Upper lobe of right lung (tissue), 1 donor: ENCODE results near the gene GNAO1. TPM values are rescaled to one million over a fixed set of nuclear protein-coding genes. Genes with fewer than 3 reads are reported as not detected.
A peak's percentile ranks its signal among the peaks of the same experiment; 100 is the strongest.

ENCODE experiments used
- ATAC-seq: fragments of 200-7000 bp; cut with Tn5 transposase; one replicate; pipeline ENCODE4 v1.9.1; 2020; ENCODE audit warnings: mild to moderate bottlenecking, moderate library complexity
- DNase-seq: peaks from one replicate; pipeline ENCODE4 v3.0.0-alpha.2; 2020
- H3K27ac ChIP-seq: fragments of 200-600 bp; one replicate; pipeline ENCODE4 v1.8.0; 2022
- H3K27me3 ChIP-seq: fragments of 200-600 bp; one replicate; pipeline ENCODE4 v1.8.0; 2022; ENCODE audit warnings: mild to moderate bottlenecking
- H3K36me3 ChIP-seq: fragments of 200-600 bp; one replicate; pipeline ENCODE4 v1.8.0; 2022
- H3K4me1 ChIP-seq: fragments of 200-600 bp; one replicate; pipeline ENCODE4 v1.8.0; 2022
- H3K4me3 ChIP-seq: fragments of 200-600 bp; one replicate; pipeline ENCODE4 v1.8.0; 2022; ENCODE audit warnings: mild to moderate bottlenecking
- H3K9me3 ChIP-seq: fragments of 200-600 bp; one replicate; pipeline ENCODE4 v1.8.0; 2022
- intact Hi-C: fragments of 100-400 bp; cut with DNase I; formaldehyde crosslinking; loops from one replicate; pipeline ENCODE4 v1.11.0; 2022
- total RNA-seq: library from RNA; stranded (reverse); fragmentation: NEBNext Ultra II Directional; extraction: Animal tissue kit (Norgen Biotek cat#: 25700); gene quantifications from one replicate; pipeline ENCODE4 v1.2.1, GENCODE V29; 2021
- TF ChIP-seq, protein P1 (sequence below): fragments of 200-600 bp; IDR thresholded peaks from one replicate; pipeline ENCODE4 v1.8.0; 2022; ENCODE audit warnings: antibody characterized with exemption
- donor health status: DM: no; HTN: yes; CAD: no; lungs with severe emphysema.

GNAO1 gene
- total RNA-seq, 1 donor from 2014 or later = 1.8 TPM

GRCh38 chr16:56242740-56243139, 51.5 kb downstream of the GNAO1 start:
- TF ChIP-seq, protein P1, sequence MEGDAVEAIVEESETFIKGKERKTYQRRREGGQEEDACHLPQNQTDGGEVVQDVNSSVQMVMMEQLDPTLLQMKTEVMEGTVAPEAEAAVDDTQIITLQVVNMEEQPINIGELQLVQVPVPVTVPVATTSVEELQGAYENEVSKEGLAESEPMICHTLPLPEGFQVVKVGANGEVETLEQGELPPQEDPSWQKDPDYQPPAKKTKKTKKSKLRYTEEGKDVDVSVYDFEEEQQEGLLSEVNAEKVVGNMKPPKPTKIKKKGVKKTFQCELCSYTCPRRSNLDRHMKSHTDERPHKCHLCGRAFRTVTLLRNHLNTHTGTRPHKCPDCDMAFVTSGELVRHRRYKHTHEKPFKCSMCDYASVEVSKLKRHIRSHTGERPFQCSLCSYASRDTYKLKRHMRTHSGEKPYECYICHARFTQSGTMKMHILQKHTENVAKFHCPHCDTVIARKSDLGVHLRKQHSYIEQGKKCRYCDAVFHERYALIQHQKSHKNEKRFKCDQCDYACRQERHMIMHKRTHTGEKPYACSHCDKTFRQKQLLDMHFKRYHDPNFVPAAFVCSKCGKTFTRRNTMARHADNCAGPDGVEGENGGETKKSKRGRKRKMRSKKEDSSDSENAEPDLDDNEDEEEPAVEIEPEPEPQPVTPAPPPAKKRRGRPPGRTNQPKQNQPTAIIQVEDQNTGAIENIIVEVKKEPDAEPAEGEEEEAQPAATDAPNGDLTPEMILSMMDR = no peak
- Histone ChIP-seq H3K4me3 (no peak overlapping the region), H3K27ac (no peak overlapping the region), H3K27me3 (no peaks in the 10 kb centered on the region), H3K4me1 (no peaks in the 10 kb centered on the region), H3K36me3 (no peaks in the 10 kb centered on the region), H3K9me3 (no peaks in the 10 kb centered on the region)
- no peak for ATAC-seq
- intact Hi-C loops = no loop called here
- DNase-seq = no peak

DNA sequence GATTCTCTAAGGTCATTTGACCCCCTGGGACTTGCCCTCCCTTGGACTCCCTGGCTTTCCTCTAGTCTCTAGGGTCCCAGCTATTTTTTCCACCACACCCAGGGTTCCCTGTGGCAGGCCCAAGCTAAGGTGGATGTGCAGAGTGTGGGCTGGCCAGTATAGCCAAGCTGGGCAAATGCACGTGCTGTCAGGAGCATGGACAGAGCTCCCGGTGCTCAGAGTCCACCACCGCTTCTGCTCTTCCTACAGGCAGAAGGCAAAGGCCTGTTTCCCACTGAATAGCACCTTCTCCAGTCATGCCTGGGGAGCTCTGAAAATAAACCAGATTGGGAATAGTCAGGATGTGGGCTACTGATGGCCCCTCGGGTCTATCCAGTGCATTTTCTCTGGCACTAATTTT, 53.3 kb downstream of the GNAO1 start:
- no peak for DNase-seq
- H3K4me3 ChIP-seq = no peak overlapping the region
- no peaks in the 10 kb centered on the region for H3K4me1 ChIP-seq
- H3K27me3 ChIP-seq = no peaks in the 10 kb centered on the region
- H3K36me3 ChIP-seq = no peaks in the 10 kb centered on the region
- H3K27ac ChIP-seq = no peak overlapping the region
- no peak for ATAC-seq
- H3K9me3 ChIP-seq = no peaks in the 10 kb centered on the region
- TF ChIP-seq, protein P1 = no peak
- intact Hi-C loops = no loop called here

DNA sequence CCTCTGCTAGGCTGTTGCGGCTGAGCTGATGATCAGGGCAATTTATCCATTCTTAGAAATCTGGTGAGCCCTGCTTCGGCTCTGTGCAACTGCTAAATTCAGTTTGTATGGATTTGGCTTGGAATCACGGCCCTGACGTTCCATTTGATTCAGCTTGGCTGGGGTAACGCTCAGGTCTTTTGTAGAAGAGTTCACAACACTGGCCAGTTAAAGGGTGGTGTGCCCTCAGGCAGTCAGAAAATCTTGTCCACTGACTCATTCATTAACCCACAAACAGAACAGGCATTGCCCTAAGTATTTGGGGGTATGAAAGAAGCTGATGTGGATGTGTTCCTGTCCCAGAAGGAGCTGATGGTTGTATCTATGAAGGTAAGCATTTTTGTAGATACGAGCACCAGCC, 53.9 kb downstream of the GNAO1 start:
- Histone ChIP-seq H3K27me3 (no peaks in the 10 kb centered on the region), H3K27ac (no peak overlapping the region), H3K4me1 (no peaks in the 10 kb centered on the region), H3K9me3 (no peaks in the 10 kb centered on the region), H3K36me3 (no peaks in the 10 kb centered on the region), H3K4me3 (no peak overlapping the region)
- DNase-seq (no peak), ATAC-seq (no peak)
- TF ChIP-seq, protein P1 = no peak
- intact Hi-C loops = no loop called here

DNA sequence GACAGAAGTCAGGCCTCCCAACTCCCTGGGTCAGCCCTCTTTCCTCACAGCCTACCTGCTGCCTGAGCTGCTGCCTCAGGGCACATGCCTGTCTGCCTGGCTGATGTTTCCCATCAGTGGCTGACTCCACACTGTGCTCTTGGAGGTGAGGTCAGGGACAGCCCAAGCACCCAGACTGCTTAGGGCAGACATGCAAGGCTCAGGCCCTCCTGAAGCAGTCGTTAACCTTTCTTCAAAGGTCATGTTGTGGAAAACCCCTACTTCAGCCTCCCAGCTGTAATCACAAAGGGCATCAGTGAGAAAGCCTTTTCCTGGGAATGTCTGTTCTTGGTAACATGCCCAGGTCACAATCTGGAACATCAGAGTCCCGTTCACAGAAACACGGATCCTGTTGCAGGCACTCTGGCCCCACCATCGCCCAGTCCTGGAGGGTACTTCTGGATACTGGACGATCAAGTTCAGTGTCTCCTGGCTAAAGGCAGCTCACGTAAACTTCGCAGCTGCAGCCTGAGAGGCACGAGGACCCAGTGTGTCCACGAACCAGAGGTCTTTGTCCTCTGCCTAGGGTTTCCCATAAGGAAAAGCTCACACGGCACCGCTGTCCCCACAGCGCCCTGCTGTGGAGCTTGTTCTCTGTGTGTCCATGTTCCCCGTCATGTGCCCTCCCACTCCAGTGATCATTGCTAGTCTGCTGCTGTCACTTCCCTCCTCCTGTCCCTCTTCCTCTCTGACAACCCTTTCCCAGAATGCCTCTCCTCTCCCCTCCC, 54.9 kb downstream of the GNAO1 start:
- H3K9me3 ChIP-seq = no peaks in the 10 kb centered on the region
- no peak overlapping the region for H3K4me3 ChIP-seq
- DNase-seq (no peak), ATAC-seq (peak; percentile 71)
- H3K27me3 ChIP-seq = no peaks in the 10 kb centered on the region
- intact Hi-C loops = no loop called here
- no peak overlapping the region for H3K27ac ChIP-seq
- H3K36me3 ChIP-seq = no peaks in the 10 kb centered on the region
- H3K4me1 ChIP-seq = no peaks in the 10 kb centered on the region
- TF ChIP-seq, protein P1 = no peak

DNA sequence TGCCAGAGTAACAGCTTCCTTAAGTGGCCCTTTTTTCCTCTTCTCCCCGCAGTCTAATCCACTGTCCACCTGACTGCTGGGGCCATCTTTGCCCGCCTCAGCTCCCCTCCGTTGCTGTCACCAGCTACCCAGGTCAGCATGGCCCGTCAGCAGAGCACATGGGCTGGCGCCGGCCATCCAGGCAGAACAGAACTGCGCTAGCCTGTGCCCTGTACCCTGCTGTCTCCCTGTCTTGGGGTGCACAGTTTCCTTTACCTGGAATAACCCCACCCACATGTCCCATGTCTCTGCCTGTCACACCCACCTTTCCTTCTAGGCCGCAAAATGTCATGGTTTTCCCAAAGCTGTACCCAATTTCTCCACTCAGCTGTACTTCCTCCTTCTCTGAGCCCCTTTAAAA, 55.7 kb downstream of the GNAO1 start:
- Histone ChIP-seq H3K4me1 (no peaks in the 10 kb centered on the region), H3K9me3 (no peaks in the 10 kb centered on the region), H3K27ac (no peak overlapping the region), H3K4me3 (no peak overlapping the region), H3K36me3 (no peaks in the 10 kb centered on the region), H3K27me3 (no peaks in the 10 kb centered on the region)
- DNase-seq (no peak), ATAC-seq (no peak)
- TF ChIP-seq, protein P1 = no peak
- intact Hi-C loops = no loop called here

DNA sequence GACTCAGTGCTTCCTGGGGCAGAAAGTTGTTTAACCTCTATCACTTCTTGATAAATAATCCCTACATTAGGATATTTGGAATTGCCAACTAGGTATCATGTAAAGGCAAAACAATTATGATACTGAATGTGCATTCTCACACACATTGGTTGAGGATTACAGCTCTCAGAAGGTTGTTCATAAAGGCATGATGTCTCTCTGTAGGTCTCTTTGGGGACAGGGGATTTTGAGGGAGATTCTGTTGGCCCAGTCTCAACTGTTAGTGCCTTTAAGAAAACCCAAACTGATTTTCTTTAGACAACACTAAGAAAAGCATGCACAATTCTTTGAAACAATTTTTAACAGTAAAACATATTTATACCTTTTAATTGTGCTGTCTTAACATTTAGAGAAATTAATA, 56.5 kb downstream of the GNAO1 start:
- Histone ChIP-seq H3K9me3 (no peaks in the 10 kb centered on the region), H3K4me3 (no peak overlapping the region), H3K27ac (no peak overlapping the region), H3K36me3 (no peaks in the 10 kb centered on the region), H3K4me1 (no peaks in the 10 kb centered on the region), H3K27me3 (no peaks in the 10 kb centered on the region)
- TF ChIP-seq, protein P1 = no peak
- intact Hi-C loops = no loop called here
- ATAC-seq = no peak
- DNase-seq = no peak
